ENCODE measurements around the gene ZNF654. TPM values are rescaled to one million over a fixed set of nuclear protein-coding genes. Genes with fewer than 3 reads are reported as not detected.

ZNF654 gene
- total and polyA plus RNA-seq, 10 of the 15 experiments (the other 5 are each of a cell fraction or from before 2014, with no cell fraction given): 2.7 to 14.2 (median 10.0) TPM

DNA sequence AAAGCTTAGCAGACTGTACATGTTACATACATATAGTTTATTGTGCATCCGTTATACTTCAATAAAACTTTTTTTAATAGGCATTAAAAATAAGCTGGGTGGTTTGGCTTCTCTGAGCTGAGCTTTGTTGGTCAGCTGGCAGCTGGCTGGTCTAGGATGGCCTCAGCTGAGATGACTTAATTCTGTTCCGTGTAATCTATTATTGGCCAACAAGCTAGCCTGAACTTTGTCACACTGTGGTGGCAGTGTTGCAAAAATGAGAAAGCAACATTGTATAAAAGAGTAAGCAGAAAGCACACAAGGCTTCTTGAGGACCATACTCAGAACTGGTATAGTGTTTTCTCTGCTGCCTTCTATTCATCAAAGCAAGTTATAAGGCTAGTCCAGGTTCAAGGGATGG is 45.5 kb upstream of the ZNF654 start:
- H3K4me2 ChIP-seq (ENCODE audit: control insufficient read depth, insufficient read depth): no peak overlapping the region
- intact Hi-C loops (cut with micrococcal nuclease; ENCODE audit: unreplicated experiment) (no loop called here), in situ Hi-C loops (cut with MboI) (no loop called here)
- ChIA-PET CTCF (interaction anchor here (0.9 to 1.9 kb wide), 4 partner anchors 9 to 167 kb away, joined by 3 to 9 read pairs (median 4); no protein-coding TSS in a partner anchor), RAD21 (ENCODE audit: unreplicated experiment) (interaction anchor here (0.7 kb wide), 1 partner anchor 100 kb away, joined by 4 read pairs; no protein-coding TSS in a partner anchor), SMC1A (ENCODE audit: uncharacterized antibody, unreplicated experiment) (interaction anchor here (1.1 to 1.5 kb wide), 3 partner anchors 16 to 99 kb away, joined by 3 to 4 read pairs (median 3); no protein-coding TSS in a partner anchor), POLR2A (interaction anchor here (0.6 kb wide), 1 partner anchor 98 kb away, joined by 3 read pairs; no protein-coding TSS in a partner anchor)
- TF ChIP-seq SKIL (IDR thresholded peaks at IDR 0.05; ENCODE audit: low read depth, poor library complexity, severe bottlenecking): no peak
- TF ChIP-seq LARP7 (IDR thresholded peaks at IDR 0.05): no peak
- TF ChIP-seq HDAC6 (IDR thresholded peaks at IDR 0.05; ENCODE audit: unreplicated experiment): no peak
- TF ChIP-seq POLR2A (IDR thresholded peaks at IDR 0.05; ENCODE audit: low read depth, low read length): no peak
- no peak for TF ChIP-seq SP1 (IDR thresholded peaks at IDR 0.05; ENCODE audit: low read depth, low read length)
- no peak for TF ChIP-seq EZH2 (IDR thresholded peaks at IDR 0.05; ENCODE audit: borderline replicate concordance, control insufficient read depth, low read depth, low read length)
- TF ChIP-seq POLR2AphosphoS2 (IDR thresholded peaks at IDR 0.05; ENCODE audit: low read depth, low read length): no peak
- TF ChIP-seq CHD2 (IDR thresholded peaks at IDR 0.05; ENCODE audit: borderline replicate concordance, low read depth, low read length): no peak
- no peak for TF ChIP-seq EED (IDR thresholded peaks at IDR 0.05; ENCODE audit: low read depth)
- TF ChIP-seq CHD1 (IDR thresholded peaks at IDR 0.05; ENCODE audit: low read depth, low read length): no peak
- TF ChIP-seq, protein P1, sequence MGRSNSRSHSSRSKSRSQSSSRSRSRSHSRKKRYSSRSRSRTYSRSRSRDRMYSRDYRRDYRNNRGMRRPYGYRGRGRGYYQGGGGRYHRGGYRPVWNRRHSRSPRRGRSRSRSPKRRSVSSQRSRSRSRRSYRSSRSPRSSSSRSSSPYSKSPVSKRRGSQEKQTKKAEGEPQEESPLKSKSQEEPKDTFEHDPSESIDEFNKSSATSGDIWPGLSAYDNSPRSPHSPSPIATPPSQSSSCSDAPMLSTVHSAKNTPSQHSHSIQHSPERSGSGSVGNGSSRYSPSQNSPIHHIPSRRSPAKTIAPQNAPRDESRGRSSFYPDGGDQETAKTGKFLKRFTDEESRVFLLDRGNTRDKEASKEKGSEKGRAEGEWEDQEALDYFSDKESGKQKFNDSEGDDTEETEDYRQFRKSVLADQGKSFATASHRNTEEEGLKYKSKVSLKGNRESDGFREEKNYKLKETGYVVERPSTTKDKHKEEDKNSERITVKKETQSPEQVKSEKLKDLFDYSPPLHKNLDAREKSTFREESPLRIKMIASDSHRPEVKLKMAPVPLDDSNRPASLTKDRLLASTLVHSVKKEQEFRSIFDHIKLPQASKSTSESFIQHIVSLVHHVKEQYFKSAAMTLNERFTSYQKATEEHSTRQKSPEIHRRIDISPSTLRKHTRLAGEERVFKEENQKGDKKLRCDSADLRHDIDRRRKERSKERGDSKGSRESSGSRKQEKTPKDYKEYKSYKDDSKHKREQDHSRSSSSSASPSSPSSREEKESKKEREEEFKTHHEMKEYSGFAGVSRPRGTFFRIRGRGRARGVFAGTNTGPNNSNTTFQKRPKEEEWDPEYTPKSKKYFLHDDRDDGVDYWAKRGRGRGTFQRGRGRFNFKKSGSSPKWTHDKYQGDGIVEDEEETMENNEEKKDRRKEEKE (IDR thresholded peaks at IDR 0.05): no peak
- TF ChIP-seq, protein P2, sequence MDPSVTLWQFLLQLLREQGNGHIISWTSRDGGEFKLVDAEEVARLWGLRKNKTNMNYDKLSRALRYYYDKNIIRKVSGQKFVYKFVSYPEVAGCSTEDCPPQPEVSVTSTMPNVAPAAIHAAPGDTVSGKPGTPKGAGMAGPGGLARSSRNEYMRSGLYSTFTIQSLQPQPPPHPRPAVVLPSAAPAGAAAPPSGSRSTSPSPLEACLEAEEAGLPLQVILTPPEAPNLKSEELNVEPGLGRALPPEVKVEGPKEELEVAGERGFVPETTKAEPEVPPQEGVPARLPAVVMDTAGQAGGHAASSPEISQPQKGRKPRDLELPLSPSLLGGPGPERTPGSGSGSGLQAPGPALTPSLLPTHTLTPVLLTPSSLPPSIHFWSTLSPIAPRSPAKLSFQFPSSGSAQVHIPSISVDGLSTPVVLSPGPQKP (IDR thresholded peaks at IDR 0.05; ENCODE audit: low read depth, low read length): no peak
- TF ChIP-seq ZNF687 (IDR thresholded peaks at IDR 0.05): no peak
- TF ChIP-seq JUND (IDR thresholded peaks at IDR 0.05; ENCODE audit: low read depth, low read length): no peak
- no peaks in the 10 kb centered on the region for H3K27me3 ChIP-seq (replicated peaks in 1 of 2; ENCODE audit: control insufficient read depth in 2 of 2, insufficient read depth in 2 of 2, low read length in 1 of 2)
- 15% methylated on average over 2 of the region's 2 CpGs for WGBS (ENCODE audit: insufficient coverage, insufficient replicate concordance, low lambda C conversion rate, missing lambda C conversion rate)
- H3K9ac ChIP-seq (ENCODE audit: control insufficient read depth, insufficient read depth, low read length): no peak overlapping the region
- no peak for DNase-seq (ENCODE audit: low read depth, low spot score)
- no peaks in the 10 kb centered on the region for H3K79me2 ChIP-seq (ENCODE audit: control insufficient read depth, insufficient read depth, low read length)
- no TSS peak for BruUV-seq (replicated peaks)
- H4K20me1 ChIP-seq (ENCODE audit: control insufficient read depth, insufficient read depth): no peaks in the 10 kb centered on the region
- no peak for FAIRE-seq
- H3K4me1 ChIP-seq (ENCODE audit: control insufficient read depth, insufficient read depth, low read length): no peaks in the 10 kb centered on the region
- no peak for ATAC-seq
- H2AFZ ChIP-seq (ENCODE audit: control insufficient read depth, low read depth, low read length): no peak overlapping the region
- H3K4me3 ChIP-seq: no peak overlapping the region
- H3K9me3 ChIP-seq (replicated peaks; ENCODE audit: control insufficient read depth, insufficient read depth, low read length): no peaks in the 10 kb centered on the region
- no peak overlapping the region for H3K27ac ChIP-seq (ENCODE audit: control insufficient read depth, insufficient read depth)
- no peaks in the 10 kb centered on the region for H3K36me3 ChIP-seq (ENCODE audit: control insufficient read depth in 2 of 2, insufficient read depth in 2 of 2, low read length in 1 of 2)
